ENCODE data around the gene CADPS2.
"Not testable (repeated sequence)": the region's sequence is repeated elsewhere in the genome, so short reads cannot be mapped to it uniquely, and the experiment has no call there.

The CADPS2 gene

DNA sequence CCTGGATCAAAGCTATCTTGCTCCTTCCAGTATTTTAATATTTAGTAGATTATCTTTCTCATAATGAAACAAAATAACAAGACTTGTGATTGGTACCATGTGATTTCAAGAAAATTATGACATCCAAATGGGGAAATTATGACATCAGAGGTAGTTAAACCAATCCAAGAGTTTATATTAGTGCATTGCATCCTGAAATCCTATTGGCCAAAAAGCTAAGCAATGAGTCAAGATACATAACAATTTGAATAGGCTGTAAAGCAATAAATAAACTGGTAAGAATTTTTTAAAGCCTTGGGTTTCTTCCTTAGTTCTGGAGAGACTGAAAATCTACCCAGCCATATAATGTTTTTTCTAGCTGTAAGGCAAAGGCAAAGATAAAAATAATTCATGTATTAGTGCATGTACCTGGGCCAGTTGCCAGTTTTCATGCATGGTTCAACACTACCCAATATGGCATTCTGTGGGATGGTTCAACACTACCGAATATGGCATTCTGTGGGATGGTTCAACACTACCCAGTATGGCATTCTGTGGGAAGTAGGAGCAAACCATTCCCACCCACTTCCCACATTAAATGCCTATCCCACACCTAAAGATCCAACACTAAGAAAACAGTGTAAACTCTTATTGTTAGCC lies 183.3 kb downstream of the CADPS2 start, which contains the start of gene RNF148:
Gene RNF148 (minus strand): TSS at position 51 of the 639 bp plus-strand sequence. CDS start 172 bp downstream, outside the sequence.
- DNase-seq: no peak

DNA sequence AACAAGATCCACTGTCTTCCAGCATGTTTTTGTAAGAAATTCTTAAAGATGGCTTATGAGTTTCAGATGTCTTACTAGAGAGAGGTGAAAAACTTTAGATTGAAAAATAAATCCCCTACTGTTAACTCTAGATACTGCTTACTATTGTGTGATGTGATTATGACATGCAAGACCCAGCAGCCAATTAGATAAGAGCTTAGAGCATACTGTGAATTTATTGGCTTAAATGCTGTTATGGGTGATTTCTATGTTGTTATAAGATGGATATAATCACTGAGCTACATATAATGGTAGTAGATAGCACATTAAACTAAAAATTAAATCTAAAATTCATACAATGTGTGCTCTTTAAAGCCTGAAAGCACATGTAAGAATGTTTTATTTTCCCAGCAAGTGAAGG lies 187.2 kb downstream of the CADPS2 start, which contains the start of gene RNF133:
Gene RNF133 (minus strand): TSS at position 101 of the 400 bp plus-strand sequence. CDS start 199 bp downstream, outside the sequence.
- DNase-seq: no peak

DNA sequence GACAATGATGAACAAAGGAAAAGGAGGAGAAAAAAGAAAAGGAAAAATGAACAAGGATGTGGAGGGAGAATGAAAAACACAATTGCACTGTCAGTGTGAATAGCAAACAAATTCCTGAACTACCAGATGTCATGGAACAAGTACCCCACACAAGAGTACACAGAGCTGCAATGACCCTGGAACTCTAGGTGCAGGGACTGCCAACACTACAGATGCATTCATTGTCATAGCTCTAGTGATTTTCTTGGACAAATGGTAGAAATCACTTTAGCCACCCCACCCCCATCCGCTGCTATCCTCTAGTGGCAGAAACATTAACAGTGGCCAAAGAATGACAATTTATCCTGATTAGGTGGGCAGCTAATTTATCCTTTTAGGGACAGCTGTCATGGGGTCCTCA lies 190.4 kb downstream of the CADPS2 start:
- no peak for DNase-seq

DNA sequence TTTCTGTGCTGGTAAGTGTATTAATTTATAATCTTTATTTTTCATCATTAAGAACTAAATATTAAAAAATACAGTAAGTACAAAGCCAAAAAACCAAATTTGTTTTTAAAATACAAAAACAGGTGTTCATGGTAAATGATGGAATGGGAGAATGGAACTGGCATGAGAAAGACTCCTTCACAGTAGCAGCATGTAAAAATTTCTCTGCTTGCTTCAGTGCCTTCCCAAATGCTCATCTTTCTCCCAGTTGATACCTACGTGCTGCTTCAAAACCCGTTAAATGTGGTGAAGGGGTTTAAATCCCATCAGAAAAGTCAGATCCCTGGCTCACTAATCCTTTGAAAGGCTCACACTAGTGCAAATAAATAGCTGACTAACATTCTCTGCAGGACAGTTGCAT lies 191.6 kb downstream of the CADPS2 start:
- no peak for DNase-seq

DNA sequence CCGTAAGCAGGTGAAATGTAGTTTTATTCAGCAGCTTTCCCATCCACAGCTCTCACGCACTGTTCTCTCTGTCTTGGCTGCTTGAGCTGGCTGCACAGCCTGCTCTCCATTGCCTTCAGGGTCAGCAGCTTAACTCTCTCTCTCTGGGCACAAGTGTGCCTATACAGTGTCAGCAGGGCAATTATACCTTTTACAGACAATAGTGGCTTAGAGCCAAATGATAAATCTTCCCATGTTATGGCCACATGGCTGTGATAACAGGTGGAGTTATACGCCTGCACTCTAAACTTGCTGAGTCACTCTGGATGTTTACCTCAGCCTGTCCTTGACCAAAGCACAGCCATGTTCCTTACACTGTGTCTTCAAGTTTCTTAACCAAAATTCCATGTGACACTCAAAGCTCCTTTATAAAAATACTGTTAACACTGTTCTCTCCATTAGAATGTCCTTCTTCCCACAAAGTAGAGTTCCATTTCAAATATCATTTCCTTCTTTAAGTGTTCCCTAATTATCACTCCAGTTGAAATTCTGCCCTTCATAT lies 193.4 kb downstream of the CADPS2 start:
- no peak for DNase-seq

DNA sequence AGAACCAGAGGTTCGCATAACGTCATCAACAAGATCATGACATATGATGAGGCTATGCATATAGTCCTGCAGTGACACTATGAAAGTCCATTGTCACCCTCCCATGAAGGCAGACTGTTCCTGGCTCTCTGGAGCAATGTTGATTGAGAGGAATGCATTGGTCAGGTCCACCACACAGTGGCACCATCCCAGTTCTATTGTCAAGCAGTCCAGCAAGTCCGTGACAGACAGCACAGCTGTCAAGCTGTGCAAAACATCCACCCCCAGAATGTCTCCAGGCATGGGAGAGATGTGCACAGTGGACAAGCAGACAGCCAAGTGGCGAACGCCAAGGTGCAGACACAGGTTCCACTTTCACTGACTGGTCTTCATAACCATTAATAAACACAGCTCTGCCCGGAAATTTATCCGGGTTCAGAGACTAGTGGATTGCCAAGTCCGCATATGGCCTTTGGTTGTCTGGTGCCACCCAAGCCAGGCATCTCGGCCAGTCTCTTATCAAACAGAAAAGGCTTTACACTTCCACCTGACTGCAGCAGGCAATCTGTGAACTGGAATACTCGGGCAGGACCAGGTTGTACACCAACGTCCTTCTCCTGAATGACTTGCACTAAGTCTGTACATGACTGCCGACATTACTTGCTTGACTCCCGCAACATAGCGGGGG lies 194.6 kb downstream of the CADPS2 start:
- DNase-seq: no peak

DNA sequence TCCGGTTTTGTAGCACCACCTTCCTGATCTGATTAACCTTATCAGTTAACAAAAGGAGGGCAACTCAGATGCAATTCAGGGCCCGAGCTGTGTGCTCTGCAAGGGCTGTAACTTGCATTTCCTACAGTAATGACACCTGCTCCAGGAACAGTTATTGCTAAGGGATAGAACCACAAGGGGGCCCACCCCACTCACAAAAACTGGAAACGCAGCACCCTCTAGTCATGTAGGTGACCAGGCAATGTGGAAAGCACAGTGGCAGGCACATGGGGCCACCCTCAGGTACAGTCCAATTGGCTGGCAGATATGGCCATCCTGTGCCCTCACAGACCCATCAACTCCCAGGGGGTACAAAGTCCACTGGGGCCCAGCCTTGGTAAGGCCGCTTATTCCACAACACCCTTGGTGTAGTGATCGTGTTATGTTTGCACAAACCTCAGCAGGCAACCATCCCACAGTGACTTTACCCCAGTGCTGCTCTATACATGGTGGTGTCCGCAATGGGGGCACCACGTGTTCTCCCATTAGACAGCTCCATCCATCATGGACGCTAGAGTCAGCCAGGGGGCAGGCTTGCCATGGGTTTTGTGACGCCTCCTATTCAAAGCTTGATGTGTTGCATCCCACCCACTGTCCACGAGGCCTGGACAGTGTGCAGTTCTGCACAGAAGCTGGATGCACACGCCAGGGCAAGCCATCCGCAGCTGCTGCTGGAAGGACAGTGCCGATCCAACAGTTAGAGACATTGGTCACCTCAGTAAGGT lies 196.7 kb downstream of the CADPS2 start:
- no peak for DNase-seq

DNA sequence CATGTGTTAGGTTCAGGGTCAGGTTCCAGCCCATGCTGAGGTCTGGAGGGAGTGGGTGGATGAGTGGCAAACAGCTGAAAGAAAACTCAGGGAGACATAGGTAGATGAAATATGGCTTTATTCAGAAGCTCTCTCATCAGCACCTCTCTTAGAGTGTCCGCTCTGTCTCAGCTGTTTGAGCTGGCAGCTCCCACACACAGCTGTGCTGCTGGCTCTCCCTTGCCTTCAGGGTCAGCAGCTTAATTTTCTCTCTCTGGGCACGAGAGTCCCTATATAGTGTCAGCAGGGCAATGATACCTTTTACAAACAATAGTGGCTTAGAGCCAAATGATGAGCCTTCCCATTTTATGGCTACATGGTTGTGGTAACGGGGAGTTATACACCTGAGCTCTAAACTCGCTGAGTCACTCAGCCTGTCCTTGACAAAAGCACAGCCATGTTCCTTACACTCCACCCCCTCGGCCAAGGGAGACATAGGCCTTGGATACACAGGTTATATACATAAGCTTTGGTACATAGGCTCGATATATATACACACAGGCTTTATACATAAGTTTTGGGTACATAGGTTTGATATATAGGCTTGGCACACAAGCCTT lies 197.8 kb downstream of the CADPS2 start:
- DNase-seq: no peak

DNA sequence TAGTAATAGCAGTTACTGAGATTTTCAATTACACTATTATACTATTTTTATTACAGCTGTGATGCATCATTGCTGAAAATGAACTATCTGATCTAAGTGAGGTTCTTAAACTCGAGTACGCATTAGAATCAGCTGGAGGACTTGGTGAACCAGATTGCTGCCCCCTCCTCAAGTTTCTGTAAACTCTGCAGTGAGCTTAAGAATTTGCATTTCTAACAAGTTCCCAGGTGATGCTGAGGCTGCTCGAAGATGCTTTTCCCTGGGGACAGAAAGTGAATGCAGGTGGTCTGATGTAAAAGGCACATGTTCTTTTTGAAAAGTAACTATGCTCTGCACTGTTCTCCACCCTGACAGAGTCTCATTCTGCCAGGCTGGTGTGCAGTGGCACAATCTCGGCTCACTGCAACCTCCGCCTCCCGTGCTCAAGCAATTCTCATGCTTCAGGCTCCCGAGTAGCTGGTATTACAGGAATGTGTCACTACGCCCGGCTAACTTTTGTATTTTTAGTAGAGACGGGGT lies 199.8 kb downstream of the CADPS2 start:
- DNase-seq: no peak

DNA sequence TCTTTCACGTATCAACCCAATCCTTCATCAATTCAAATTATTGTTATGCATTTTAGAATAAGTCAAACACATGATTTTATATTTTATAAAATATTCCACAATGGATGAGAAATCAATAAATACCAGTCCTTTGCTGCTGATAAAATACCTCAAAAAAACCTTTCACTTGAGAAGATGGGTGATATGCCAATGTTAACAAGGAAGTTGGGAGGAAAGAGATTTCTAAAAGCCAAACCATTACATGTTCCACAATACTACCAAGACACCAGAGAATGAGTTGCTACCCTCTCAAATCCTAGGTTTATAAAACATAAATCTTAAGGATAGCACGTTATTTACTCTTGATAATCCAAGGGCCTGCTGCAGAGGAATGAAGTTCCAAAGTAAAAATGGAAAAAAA lies 201.8 kb downstream of the CADPS2 start:
- no peak for DNase-seq

DNA sequence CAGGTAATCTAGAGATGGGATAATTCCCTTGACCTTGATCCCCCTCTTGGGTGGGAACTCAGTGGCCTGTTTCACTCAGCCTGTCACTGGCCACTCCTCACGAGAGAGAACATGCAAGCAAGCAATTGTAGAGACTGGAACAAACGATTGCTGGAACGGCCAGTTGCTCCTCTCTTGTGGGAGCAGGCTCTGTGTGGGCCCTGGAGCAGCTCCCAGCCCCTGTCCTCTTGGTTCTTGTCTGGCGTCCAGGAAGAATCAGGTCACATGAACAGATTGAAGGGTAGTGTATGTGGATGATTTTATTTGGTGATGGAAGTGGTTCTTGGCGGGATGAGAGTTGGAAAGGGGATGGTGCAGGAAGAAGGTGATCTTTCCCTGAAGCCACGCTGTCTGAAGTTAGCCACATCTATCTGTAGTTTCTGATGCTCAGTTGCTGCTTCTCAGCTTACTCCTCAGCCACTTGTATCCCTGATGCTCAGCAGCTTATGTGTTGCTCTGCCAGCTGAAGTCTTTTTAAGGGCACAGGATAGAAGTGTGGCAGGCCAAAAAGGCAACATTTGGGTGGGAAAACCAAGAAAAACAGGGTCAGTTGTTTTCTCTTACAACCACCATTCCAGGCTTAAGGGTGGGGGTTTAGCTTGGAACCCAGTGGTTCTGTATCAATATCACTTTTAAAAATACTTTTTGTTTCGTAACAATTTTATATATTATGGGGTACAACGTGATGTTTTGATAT lies 203.3 kb downstream of the CADPS2 start:
- no peak for DNase-seq

DNA sequence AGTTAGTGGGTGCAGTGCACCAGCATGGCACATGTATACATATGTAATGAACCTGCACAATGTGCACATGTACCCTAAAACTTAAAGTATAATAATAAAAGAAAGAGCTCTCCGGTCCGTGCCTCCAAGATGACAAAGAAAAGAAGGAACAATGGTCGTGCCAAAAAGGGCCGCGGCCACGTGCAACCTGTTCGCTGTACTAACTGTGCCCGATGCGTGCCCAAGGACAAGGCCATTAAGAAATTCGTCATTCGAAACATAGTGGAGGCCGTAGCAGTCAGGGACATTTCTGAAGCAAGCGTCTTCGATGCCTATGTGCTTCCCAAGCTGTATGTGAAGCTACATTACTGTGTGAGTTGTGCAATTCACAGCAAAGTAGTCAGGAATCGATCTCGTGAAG lies 205.1 kb downstream of the CADPS2 start:
- DNase-seq: not testable (repeated sequence)

DNA sequence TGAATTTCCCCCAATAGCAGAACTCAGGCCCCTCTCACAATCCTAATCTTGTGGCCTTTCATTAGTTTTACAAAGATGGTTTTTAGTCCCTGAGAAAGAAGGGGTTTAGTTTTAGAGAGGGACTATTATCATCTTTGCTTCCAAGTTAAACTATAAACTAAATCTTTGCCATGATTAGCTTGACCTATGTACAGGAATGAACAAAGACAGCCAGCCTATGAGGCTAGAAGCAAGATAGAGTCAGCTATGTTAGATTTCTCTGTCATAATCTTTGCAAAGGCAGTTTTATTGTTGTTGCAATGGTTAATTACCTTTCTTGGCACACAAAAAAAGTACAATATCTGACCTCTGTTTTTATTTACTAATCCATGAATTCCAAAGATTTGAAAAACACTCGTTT lies 206.4 kb downstream of the CADPS2 start:
- DNase-seq: no peak

DNA sequence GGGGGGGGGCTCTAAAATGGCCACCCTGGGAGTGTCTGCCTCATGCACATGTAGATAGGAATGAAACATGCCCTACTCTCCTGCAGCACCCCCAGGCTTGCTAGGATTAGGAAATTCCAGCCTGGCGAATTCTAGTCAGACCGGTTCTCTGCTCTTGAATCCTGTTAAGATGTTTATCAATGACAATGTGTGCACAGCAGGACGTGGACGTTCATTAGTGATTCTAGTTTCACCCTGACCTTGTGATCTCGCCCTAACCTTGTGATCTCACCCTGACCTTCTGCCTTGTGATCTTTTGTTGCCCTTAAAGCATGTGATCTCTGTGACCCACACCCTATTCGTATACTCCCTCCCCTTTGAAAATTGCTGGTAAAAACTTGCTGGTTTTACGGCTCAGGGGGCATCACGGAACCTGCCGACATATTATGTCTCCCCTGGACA lies 207.0 kb downstream of the CADPS2 start:
- DNase-seq: not testable (repeated sequence)

DNA sequence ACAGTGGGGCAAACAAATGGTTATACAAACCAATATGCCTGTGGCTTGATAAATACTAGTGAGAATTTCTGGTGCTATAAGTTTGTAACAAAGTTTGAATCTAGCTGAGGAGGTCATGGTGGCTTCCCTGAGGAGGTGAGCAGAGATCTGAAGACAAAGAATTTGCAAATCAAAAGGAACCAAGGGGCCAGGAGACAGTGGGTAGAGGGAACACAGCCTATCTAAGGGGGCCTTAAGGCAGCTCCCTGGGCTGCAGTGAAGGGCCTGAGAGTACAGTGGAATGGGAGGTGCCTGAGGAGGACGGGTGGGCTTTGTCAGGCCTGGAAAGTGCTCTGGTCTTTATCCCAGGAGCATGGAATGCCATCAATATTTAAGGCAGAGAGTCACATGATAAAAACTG lies 209.1 kb downstream of the CADPS2 start:
- no peak for DNase-seq

DNA sequence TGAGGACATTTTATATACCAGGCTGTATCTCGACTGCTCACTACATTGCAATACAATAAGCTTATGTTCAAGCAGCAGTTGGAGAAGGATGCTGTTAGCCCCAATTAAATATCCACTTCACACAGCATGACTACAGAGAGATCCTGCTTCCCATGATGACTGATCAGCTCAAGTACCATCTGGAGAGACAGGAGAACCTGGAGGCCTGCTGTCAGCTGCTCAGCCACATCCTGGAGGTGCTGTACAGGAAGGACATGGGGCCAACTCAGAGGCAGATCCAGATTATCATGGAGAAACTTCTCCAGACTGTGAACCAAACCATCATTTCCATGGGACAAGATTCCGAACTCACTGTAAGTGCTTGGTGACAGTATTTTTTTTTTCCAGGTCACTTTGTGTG lies 209.8 kb downstream of the CADPS2 start:
- no peak for DNase-seq

DNA sequence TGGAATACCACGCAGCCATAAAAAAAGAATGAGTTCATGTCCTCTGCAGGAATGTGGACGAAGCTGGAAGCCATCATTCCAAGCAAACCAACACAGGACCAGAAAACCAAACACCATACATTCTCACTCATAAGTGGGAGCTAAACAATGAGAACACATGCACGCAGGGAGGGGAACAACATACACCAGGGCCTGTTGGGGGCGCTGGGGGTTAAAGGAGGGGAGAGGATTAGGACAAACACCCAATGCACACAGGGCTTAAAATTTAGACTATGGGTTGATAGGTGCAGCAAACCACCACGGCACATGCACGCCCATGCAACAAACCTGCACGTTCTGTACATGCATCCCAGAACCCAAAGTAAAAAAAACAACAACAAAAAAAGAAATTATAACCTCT lies 210.6 kb downstream of the CADPS2 start:
- DNase-seq: no peak

DNA sequence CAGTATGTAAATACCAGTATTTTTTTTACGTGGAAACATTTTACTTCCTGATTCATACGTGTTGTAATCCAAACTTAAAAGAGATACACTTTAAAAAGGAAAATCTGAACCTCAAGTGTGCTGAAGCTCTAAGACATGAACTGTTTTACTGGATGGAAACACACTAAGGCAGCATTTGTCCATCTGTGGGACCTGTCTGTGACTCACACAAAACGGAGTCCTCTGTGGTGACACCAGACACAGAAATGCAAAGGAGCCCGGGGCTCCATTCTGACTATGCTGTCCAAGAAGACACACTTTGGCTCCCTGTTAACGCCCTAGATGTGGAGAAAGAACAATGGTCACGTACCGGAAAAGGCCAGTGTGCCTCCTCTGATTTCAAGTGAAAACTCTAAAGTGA lies 211.2 kb downstream of the CADPS2 start:
- no peak for DNase-seq

DNA sequence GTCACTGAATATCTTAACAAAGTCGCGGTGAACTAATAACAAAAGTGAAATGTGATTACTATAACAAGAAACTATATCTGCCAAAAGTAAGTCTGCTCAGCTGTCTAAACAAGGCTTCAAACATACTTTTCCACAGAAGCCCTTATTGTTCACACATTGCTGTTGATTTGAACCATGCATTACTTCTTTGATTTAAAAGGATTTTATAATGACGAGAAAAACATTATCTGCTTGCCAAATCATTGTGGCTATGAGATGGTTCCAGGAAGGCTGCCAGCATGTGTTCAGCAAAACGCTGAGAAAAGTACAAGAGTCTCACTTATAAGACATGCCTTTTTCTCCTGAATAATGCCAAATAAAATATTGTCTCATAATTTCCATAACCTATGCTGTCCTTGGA lies 211.8 kb downstream of the CADPS2 start:
- DNase-seq: no peak

DNA sequence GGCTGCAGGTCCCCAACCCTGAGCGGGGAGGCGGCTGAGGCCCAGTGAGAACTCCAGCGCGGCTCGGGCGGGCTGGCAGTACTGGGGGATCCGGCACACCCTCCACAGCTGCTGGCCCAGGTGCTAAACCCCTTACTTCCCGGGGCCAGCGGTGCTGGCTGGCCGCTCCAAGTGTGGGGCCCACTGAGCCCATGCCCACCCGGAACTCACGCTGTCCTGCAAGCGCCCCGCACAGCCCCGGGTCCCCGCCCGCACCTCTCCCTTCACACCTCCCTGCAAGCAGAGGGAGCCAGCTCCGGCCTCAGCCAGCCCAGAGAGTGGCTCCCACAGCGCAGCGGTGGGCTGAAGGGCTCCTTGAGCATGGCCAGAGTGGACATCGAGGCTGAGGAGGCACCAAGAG lies 212.3 kb downstream of the CADPS2 start:
- DNase-seq: no peak

DNA sequence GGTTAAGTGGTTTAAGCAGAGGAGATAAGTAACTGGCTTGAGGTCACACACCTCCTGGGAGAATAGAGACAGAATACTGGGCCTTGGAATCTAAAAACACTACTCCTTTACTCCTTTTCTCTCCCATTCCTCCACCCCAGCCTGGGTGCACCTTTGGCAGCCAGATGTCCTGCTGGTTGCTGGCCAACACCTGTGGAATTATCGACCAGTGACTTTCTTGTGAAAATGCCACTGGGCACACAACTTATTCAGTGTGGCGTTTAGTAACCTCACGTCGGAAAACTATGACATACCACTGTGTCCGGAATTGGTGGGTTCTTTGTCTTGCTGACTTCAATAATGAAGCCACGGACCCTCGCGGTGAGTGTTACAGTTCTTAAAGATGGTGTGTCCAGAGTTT lies 213.7 kb downstream of the CADPS2 start:
- no peak for DNase-seq

DNA sequence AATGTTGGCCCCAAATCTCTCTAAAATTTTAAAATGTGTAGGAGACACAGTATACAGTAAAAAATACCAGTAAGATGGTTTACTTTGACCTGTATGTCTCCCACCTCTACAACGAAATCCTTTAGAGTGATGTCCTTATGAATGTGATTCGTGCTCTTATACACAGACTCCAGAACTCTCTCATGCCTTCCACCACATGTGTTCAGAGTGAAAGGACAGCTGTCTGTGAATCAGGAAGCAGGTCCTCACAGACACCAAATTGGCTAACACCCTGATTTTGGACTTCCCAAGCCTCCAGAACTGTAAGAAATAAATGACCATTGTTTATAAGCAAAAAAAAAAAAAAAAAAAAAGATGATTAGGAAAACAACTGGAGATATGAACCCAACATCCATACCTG lies 222.5 kb downstream of the CADPS2 start:
- no peak for DNase-seq

All from NCI-H2107 (cell line).